Measurements from ENCODE around the gene NAA20. TPM values are rescaled to one million over a fixed set of nuclear protein-coding genes. Genes with fewer than 3 reads are reported as not detected.

NAA20 gene
- total RNA-seq, 3 donors from 2014 or later, result 32.6 to 47.2 (median 44.5) TPM

DNA sequence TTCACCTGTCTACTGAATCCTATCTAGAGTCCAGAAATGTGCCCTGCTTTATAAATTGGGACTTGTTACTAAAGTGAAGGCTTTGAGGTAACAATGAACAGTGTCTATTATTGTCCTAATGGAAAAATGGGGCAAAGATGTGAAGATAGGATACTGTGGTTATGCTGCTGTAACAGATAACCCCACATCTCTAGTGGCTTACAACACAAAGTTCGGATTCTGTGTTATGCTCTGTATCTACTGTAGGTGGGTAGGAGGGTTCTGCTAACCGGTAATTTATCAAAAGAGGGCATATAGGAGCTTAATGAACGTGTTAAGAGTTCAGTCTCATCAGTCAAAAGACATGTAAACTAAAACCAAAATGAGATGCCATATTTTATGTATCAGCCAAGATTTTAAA is 6.2 kb downstream of the NAA20 start:
- Histone ChIP-seq H3K4me3 (no peak overlapping the region), H3K27me3 (no peaks in the 10 kb centered on the region), H3K4me1 (peaks cover 0 to 10% of the 10 kb centered on the region in 2 donors), H3K9me3 (no peaks in the 10 kb centered on the region), H3K36me3 (no peaks in the 10 kb centered on the region), H3K27ac (no peak overlapping the region)
- DNase-seq (ENCODE audit: low spot score in 2 of 2), result no peak
- intact Hi-C loops (cut with DNase I; ENCODE audit: low total_unique reads), result no loop called here
- TF ChIP-seq POLR2A (IDR thresholded peaks at IDR 0.05), result no peak
- TF ChIP-seq POLR2AphosphoS5 (IDR thresholded peaks at IDR 0.05), result no peak
- TF ChIP-seq, protein P1, sequence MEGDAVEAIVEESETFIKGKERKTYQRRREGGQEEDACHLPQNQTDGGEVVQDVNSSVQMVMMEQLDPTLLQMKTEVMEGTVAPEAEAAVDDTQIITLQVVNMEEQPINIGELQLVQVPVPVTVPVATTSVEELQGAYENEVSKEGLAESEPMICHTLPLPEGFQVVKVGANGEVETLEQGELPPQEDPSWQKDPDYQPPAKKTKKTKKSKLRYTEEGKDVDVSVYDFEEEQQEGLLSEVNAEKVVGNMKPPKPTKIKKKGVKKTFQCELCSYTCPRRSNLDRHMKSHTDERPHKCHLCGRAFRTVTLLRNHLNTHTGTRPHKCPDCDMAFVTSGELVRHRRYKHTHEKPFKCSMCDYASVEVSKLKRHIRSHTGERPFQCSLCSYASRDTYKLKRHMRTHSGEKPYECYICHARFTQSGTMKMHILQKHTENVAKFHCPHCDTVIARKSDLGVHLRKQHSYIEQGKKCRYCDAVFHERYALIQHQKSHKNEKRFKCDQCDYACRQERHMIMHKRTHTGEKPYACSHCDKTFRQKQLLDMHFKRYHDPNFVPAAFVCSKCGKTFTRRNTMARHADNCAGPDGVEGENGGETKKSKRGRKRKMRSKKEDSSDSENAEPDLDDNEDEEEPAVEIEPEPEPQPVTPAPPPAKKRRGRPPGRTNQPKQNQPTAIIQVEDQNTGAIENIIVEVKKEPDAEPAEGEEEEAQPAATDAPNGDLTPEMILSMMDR (IDR thresholded peaks at IDR 0.05), result no peak

GRCh38 chr20:20024942-20025341 is 7.8 kb downstream of the NAA20 start:
- no peaks in the 10 kb centered on the region for H3K4me1 ChIP-seq
- intact Hi-C loops (cut with DNase I; ENCODE audit: low total_unique reads), result no loop called here
- no peak overlapping the region for H3K27ac ChIP-seq
- DNase-seq (ENCODE audit: low spot score in 2 of 2), result no peak
- no peaks in the 10 kb centered on the region for H3K27me3 ChIP-seq
- H3K9me3 ChIP-seq, result no peaks in the 10 kb centered on the region
- no peak for TF ChIP-seq POLR2A (IDR thresholded peaks at IDR 0.05)
- TF ChIP-seq, protein P1 (IDR thresholded peaks at IDR 0.05), result no peak
- no peak for TF ChIP-seq POLR2AphosphoS5 (IDR thresholded peaks at IDR 0.05)
- no peaks in the 10 kb centered on the region for H3K36me3 ChIP-seq
- no peak overlapping the region for H3K4me3 ChIP-seq

DNA sequence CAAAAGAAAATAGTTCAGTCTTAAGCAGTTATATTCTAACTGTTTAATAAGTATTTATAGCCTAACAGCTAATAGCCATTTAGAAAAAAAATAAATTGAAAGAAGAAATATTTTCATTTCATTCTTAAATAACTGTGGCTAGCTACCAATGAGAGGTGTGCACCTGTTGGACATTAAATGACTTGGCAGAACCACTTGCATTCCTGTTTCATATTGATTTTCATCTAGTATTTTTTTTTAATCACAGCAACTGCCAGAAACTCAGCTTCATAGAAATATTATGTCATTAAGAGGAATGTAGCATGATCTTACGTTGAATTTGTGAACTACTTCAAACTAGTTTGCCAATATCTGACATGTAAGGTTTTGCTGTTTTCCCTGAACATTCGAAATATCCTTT is 10.1 kb downstream of the NAA20 start:
- no peaks in the 10 kb centered on the region for H3K4me1 ChIP-seq
- H3K27ac ChIP-seq, result no peak overlapping the region
- no peak overlapping the region for H3K4me3 ChIP-seq
- DNase-seq (ENCODE audit: low spot score in 2 of 2), result no peak
- no peaks in the 10 kb centered on the region for H3K9me3 ChIP-seq
- TF ChIP-seq POLR2AphosphoS5 (IDR thresholded peaks at IDR 0.05), result no peak
- TF ChIP-seq, protein P1 (IDR thresholded peaks at IDR 0.05), result no peak
- no peak for TF ChIP-seq POLR2A (IDR thresholded peaks at IDR 0.05)
- H3K36me3 ChIP-seq, result no peaks in the 10 kb centered on the region
- H3K27me3 ChIP-seq, result no peaks in the 10 kb centered on the region
- intact Hi-C loops (cut with DNase I; ENCODE audit: low total_unique reads), result no loop called here

GRCh38 chr20:20031790-20032189 is 14.6 kb downstream of the NAA20 start:
- Histone ChIP-seq H3K9me3 (no peaks in the 10 kb centered on the region), H3K4me1 (no peaks in the 10 kb centered on the region), H3K27me3 (no peaks in the 10 kb centered on the region), H3K4me3 (no peak overlapping the region), H3K36me3 (no peaks in the 10 kb centered on the region), H3K27ac (no peak overlapping the region)
- TF ChIP-seq, protein P1 (IDR thresholded peaks at IDR 0.05), result no peak
- TF ChIP-seq POLR2A (IDR thresholded peaks at IDR 0.05) (no peak), POLR2AphosphoS5 (IDR thresholded peaks at IDR 0.05) (no peak)
- intact Hi-C loops (cut with DNase I; ENCODE audit: low total_unique reads), result no loop called here
- no peak for DNase-seq (ENCODE audit: low spot score in 2 of 2)

- DNase-seq (ENCODE audit: low spot score in 2 of 2), result no peak
- TF ChIP-seq, protein P1 (IDR thresholded peaks at IDR 0.05), result no peak
- no peak for TF ChIP-seq POLR2AphosphoS5 (IDR thresholded peaks at IDR 0.05)
- TF ChIP-seq POLR2A (IDR thresholded peaks at IDR 0.05), result no peak
- Histone ChIP-seq H3K9me3 (no peaks in the 10 kb centered on the region), H3K36me3 (no peaks in the 10 kb centered on the region), H3K4me3 (no peak overlapping the region), H3K27ac (no peak overlapping the region), H3K27me3 (no peaks in the 10 kb centered on the region), H3K4me1 (no peaks in the 10 kb centered on the region)
- intact Hi-C loops (cut with DNase I; ENCODE audit: low total_unique reads), result no loop called here
Observed at GRCh38 chr20:20034486-20034885, 17.3 kb downstream of the NAA20 start.

All from breast epithelium (tissue), 4 donors.